HepG2 (cell line): ENCODE data around the gene SP5. TPM values are rescaled to one million over a fixed set of nuclear protein-coding genes. Genes with fewer than 3 reads are reported as not detected.

ENCODE experiments used
- ARNTL ChIP-seq: sonication (generic); formaldehyde crosslinking; IDR thresholded peaks from 2 replicates; pipeline ENCODE4 v1.4.0; 2020; ENCODE audit warnings: mild to moderate bottlenecking, missing genetic modification reagents
- ELF3 ChIP-seq: IDR thresholded peaks from 2 replicates; pipeline ENCODE4 v1.6.1; 2016; ENCODE audit warnings: missing genetic modification reagents, missing compliant biosample characterization
- FOXA3 ChIP-seq: IDR thresholded peaks from 2 replicates; pipeline ENCODE4 v1.6.1; 2016; ENCODE audit warnings: missing genetic modification reagents, missing compliant biosample characterization
- FOXO1 ChIP-seq: sonication (generic); formaldehyde crosslinking; IDR thresholded peaks from 2 replicates; pipeline ENCODE4 v1.4.0; 2020; ENCODE audit warnings: missing genetic modification reagents
- NFIB ChIP-seq: sonication (generic); formaldehyde crosslinking; IDR thresholded peaks from 2 replicates; pipeline ENCODE4 v1.9.0; 2021; ENCODE audit warnings: missing genetic modification reagents, mild to moderate bottlenecking, borderline replicate concordance
- PRPF4 ChIP-seq: fragments of 200-400 bp; formaldehyde crosslinking; IDR thresholded peaks from 2 replicates; pipeline ENCODE4 v1.6.1; 2016; ENCODE audit warnings: low read length, low read depth; ENCODE audit not compliant: poor library complexity, severe bottlenecking
- RNF2 ChIP-seq: fragments of 450-650 bp; conservative IDR thresholded peaks from 2 replicates; pipeline ENCODE4 v1.6.1; 2016; ENCODE audit warnings: low read depth
- SP1 ChIP-seq, 2 experiments: fragments of 450-650 bp in 1 of 2; sonication (generic) in 1 of 2; formaldehyde crosslinking in 1 of 2; IDR thresholded peaks; 2 replicates each; pipeline versions ENCODE4 v1.4.0 to v1.6.1; 2016 to 2020; ENCODE audit warnings: missing genetic modification reagents in 1 of 2
- SP2 ChIP-seq: sonication (generic); formaldehyde crosslinking; IDR thresholded peaks from 2 replicates; pipeline ENCODE4 v1.5.1; 2020; ENCODE audit warnings: mild to moderate bottlenecking, missing genetic modification reagents
- TEAD3 ChIP-seq: optimal IDR thresholded peaks from 2 replicates; pipeline ENCODE3; 2016; ENCODE audit warnings: borderline replicate concordance
- TP53 ChIP-seq: sonication (generic); formaldehyde crosslinking; conservative IDR thresholded peaks from 2 replicates; pipeline ENCODE4 v1.4.0; 2020; ENCODE audit warnings: missing genetic modification reagents
- ZBTB3 ChIP-seq: sonication (generic); formaldehyde crosslinking; IDR thresholded peaks from 2 replicates; pipeline ENCODE4 v1.4.0; 2020; ENCODE audit warnings: low read depth, mild to moderate bottlenecking, moderate library complexity, missing genetic modification reagents, borderline replicate concordance
- ZNF234 ChIP-seq: sonication (generic); formaldehyde crosslinking; conservative IDR thresholded peaks from 2 replicates; pipeline ENCODE4 v1.5.1; 2020; ENCODE audit warnings: mild to moderate bottlenecking, missing genetic modification reagents
- ZSCAN29 ChIP-seq: sonication (generic); formaldehyde crosslinking; conservative IDR thresholded peaks from 2 replicates; pipeline ENCODE4 v1.4.0; 2020; ENCODE audit warnings: mild to moderate bottlenecking, missing genetic modification reagents
- polyA plus RNA-seq, 8 experiments: library from polyadenylated mRNA; depleted of rRNA in 3 of 8; stranded (reverse) in 7 of 8; unstranded in 1 of 8; fragments of >200 nt; fragmentation: Illumina TruSeq in 4 of 8; extraction: Trizol in 4 of 8; gene quantifications; 2 replicates each; pipeline versions ENCODE4 v1.2.1 to v1.2.3, GENCODE V29; 2011 to 2016; ENCODE audit warnings: low read depth in 4 of 8, missing spikeins in 1 of 8, mixed read lengths in 1 of 8; ENCODE audit not compliant: insufficient read depth in 1 of 8
- total RNA-seq, 5 experiments: library from RNA; depleted of rRNA; stranded (reverse); fragments of >200 nt; fragmentation: Illumina TruSeq; extraction: Trizol; gene quantifications; 2 replicates each; pipeline ENCODE4 v1.2.3, GENCODE V29; 2016; ENCODE audit warnings: low read depth in 1 of 5
- TF ChIP-seq, protein P1 (sequence below): sonication (generic); formaldehyde crosslinking; IDR thresholded peaks from 2 replicates; pipeline ENCODE4 v1.9.0; 2021; ENCODE audit warnings: mild to moderate bottlenecking, missing genetic modification reagents
- TF ChIP-seq, protein P2 (sequence below): sonication (generic); formaldehyde crosslinking; IDR thresholded peaks from 2 replicates; pipeline ENCODE4 v1.4.0; 2020; ENCODE audit warnings: missing genetic modification reagents
- TF ChIP-seq, protein P3 (sequence below): sonication (generic); formaldehyde crosslinking; IDR thresholded peaks from 2 replicates; pipeline ENCODE4 v1.4.0; 2020; ENCODE audit warnings: missing genetic modification reagents

The SP5 gene
- total and polyA plus RNA-seq, 2 of the 13 experiments (the other 11 are each of a cell fraction or from before 2014, with no cell fraction given), result 50.8 to 119 TPM

DNA sequence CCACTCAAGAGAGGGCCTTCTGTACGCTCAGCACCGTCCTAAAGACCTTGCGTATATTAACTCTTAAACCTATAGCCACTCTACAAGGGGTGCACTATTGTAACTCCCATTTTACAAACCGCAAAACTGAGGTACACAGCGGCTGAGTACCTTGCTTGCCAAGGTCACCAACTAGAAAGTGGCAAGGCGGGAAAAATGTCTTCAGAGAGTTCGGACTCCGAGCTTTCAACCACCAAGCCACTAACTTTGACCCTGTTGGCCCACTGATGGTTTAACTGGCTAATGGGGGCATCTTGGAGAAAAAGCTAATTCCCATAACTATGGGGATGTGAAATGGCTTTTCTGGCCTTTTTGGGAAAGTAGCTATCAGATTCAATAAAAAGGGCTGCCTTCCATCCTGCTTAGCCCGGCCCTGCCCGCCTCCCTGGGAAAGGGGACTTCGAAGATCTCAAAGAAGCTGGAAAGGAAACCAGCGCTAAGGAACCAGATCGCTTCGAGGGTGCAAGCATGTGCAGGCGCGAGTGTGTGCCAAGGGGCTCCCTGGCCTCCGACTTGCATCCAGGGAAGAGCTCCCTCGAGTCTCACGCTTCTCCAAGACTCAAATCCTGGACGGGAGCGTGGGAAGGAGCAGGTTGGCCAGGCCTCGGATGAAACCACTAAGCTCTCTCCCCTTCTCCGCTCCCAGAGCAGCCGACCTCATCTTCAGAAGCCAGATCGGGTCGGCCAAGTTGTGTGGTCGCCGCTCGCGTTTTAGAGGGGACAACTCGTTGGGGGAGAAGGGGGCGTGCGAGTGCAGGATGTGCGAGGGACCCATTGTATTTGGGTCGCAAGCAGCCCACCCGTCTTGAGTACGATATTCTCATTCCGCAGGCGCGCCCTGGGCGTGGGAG, 2.2 kb upstream of the SP5 start (continued):
- TF ChIP-seq, protein P1, sequence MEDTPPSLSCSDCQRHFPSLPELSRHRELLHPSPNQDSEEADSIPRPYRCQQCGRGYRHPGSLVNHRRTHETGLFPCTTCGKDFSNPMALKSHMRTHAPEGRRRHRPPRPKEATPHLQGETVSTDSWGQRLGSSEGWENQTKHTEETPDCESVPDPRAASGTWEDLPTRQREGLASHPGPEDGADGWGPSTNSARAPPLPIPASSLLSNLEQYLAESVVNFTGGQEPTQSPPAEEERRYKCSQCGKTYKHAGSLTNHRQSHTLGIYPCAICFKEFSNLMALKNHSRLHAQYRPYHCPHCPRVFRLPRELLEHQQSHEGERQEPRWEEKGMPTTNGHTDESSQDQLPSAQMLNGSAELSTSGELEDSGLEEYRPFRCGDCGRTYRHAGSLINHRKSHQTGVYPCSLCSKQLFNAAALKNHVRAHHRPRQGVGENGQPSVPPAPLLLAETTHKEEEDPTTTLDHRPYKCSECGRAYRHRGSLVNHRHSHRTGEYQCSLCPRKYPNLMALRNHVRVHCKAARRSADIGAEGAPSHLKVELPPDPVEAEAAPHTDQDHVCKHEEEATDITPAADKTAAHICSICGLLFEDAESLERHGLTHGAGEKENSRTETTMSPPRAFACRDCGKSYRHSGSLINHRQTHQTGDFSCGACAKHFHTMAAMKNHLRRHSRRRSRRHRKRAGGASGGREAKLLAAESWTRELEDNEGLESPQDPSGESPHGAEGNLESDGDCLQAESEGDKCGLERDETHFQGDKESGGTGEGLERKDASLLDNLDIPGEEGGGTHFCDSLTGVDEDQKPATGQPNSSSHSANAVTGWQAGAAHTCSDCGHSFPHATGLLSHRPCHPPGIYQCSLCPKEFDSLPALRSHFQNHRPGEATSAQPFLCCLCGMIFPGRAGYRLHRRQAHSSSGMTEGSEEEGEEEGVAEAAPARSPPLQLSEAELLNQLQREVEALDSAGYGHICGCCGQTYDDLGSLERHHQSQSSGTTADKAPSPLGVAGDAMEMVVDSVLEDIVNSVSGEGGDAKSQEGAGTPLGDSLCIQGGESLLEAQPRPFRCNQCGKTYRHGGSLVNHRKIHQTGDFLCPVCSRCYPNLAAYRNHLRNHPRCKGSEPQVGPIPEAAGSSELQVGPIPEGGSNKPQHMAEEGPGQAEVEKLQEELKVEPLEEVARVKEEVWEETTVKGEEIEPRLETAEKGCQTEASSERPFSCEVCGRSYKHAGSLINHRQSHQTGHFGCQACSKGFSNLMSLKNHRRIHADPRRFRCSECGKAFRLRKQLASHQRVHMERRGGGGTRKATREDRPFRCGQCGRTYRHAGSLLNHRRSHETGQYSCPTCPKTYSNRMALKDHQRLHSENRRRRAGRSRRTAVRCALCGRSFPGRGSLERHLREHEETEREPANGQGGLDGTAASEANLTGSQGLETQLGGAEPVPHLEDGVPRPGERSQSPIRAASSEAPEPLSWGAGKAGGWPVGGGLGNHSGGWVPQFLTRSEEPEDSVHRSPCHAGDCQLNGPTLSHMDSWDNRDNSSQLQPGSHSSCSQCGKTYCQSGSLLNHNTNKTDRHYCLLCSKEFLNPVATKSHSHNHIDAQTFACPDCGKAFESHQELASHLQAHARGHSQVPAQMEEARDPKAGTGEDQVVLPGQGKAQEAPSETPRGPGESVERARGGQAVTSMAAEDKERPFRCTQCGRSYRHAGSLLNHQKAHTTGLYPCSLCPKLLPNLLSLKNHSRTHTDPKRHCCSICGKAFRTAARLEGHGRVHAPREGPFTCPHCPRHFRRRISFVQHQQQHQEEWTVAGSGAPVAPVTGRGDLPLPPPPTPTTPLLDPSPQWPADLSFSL (CRISPR knock-in tag), result no peak
- no peak for TF ChIP-seq RNF2
- TF ChIP-seq, protein P2, sequence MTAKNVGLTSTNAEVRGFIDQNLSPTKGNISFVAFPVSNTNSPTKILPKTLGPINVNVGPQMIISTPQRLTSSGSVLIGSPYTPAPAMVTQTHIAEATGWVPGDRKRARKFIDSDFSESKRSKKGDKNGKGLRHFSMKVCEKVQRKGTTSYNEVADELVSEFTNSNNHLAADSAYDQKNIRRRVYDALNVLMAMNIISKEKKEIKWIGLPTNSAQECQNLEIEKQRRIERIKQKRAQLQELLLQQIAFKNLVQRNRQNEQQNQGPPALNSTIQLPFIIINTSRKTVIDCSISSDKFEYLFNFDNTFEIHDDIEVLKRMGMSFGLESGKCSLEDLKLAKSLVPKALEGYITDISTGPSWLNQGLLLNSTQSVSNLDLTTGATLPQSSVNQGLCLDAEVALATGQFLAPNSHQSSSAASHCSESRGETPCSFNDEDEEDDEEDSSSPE (CRISPR knock-in tag), result peak; percentile 12; the same call in 1 of the 2 replicates
- no peak for TF ChIP-seq FOXA3 (CRISPR knock-in tag)
- no peak for TF ChIP-seq SP2 (CRISPR knock-in tag)
- no peak for TF ChIP-seq FOXO1 (CRISPR knock-in tag)
- no peak for TF ChIP-seq ZSCAN29 (CRISPR knock-in tag)
- TF ChIP-seq TEAD3 (CRISPR knock-in tag), result no peak
- TF ChIP-seq SP1 (IDR thresholded peaks at IDR 0.05), result no peak
- no peak for TF ChIP-seq SP1 (CRISPR knock-in tag; IDR thresholded peaks at IDR 0.05)
- peak; percentile 56; the same call in 1 of the 2 replicates for TF ChIP-seq ZNF234 (CRISPR knock-in tag)
- TF ChIP-seq NFIB (CRISPR knock-in tag), result no peak
- no peak for TF ChIP-seq PRPF4
- no peak for TF ChIP-seq TP53 (CRISPR knock-in tag)
- peak; percentile 7; the same call in 1 of the 2 replicates for TF ChIP-seq ELF3 (CRISPR knock-in tag)
- TF ChIP-seq ZBTB3 (CRISPR knock-in tag), result no peak
- TF ChIP-seq, protein P3, sequence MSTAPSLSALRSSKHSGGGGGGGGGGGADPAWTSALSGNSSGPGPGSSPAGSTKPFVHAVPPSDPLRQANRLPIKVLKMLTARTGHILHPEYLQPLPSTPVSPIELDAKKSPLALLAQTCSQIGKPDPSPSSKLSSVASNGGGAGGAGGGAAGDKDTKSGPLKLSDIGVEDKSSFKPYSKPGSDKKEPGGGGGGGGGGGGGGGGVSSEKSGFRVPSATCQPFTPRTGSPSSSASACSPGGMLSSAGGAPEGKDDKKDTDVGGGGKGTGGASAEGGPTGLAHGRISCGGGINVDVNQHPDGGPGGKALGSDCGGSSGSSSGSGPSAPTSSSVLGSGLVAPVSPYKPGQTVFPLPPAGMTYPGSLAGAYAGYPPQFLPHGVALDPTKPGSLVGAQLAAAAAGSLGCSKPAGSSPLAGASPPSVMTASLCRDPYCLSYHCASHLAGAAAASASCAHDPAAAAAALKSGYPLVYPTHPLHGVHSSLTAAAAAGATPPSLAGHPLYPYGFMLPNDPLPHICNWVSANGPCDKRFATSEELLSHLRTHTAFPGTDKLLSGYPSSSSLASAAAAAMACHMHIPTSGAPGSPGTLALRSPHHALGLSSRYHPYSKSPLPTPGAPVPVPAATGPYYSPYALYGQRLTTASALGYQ (CRISPR knock-in tag), result no peak
- TF ChIP-seq ARNTL (CRISPR knock-in tag), result no peak
